Uterus (tissue), 4 donors: ENCODE results near the gene LEMD1. TPM values are rescaled to one million over a fixed set of nuclear protein-coding genes. Genes with fewer than 3 reads are reported as not detected.

Source experiments
- DNase-seq, 2 donors: peaks; one replicate each; pipeline ENCODE4 v3.0.0-alpha.2; 2019 to 2020
- H3K27ac ChIP-seq, 2 donors: fragments of 200-600 bp; sonication (generic); 1 replicate in 1 of 2; 2 replicates in 1 of 2; pipeline ENCODE4 v1.5.1; 2016 to 2018
- H3K27me3 ChIP-seq, 2 donors: fragments of 200-600 bp; sonication (generic); one replicate each; pipeline ENCODE4 v1.5.1; 2018 to 2019; ENCODE audit warnings: control low read depth in 1 of 2
- H3K36me3 ChIP-seq, 2 donors: fragments of 200-600 bp; sonication (generic); one replicate each; pipeline ENCODE4 v1.5.1; 2019; ENCODE audit warnings: control low read depth in 1 of 2
- H3K4me1 ChIP-seq, 2 donors: fragments of 200-600 bp; sonication (generic); one replicate each; pipeline ENCODE4 v1.5.1; 2018 to 2019; ENCODE audit warnings: control low read depth in 1 of 2
- H3K4me3 ChIP-seq, 2 donors: fragments of 200-600 bp; sonication (generic); 1 replicate in 1 of 2; 2 replicates in 1 of 2; pipeline ENCODE4 v1.5.1; 2018 to 2019; ENCODE audit warnings: mild to moderate bottlenecking in 1 of 2
- H3K9me3 ChIP-seq, 2 donors: fragments of 200-600 bp; sonication (generic); one replicate each; pipeline ENCODE4 v1.5.1; 2019; ENCODE audit warnings: control low read depth in 1 of 2
- CTCF ChIP-seq, 4 experiments: fragments of 200-600 bp in 2 of 4; fragments of 450-650 bp in 2 of 4; sonication (generic) in 2 of 4; IDR thresholded peaks; one replicate each; pipeline ENCODE4 v1.5.1; 2016 to 2019; ENCODE audit warnings: antibody characterized with exemption in 4 of 4, mild to moderate bottlenecking in 2 of 4, moderate library complexity in 1 of 4
- POLR2A ChIP-seq, 2 donors: fragments of 450-650 bp; IDR thresholded peaks; one replicate each; pipeline ENCODE4 v1.6.1; 2016; ENCODE audit warnings: antibody characterized with exemption in 2 of 2, mild to moderate bottlenecking in 1 of 2, moderate library complexity in 1 of 2
- intact Hi-C: fragments of 100-400 bp; cut with DNase I; formaldehyde crosslinking; loops from one replicate; pipeline ENCODE4 v1.15.1; 2023; ENCODE audit warnings: low total_unique reads
- total RNA-seq, 4 donors: library from RNA; depleted of rRNA in 3 of 4; stranded (reverse); fragments of >200 nt in 3 of 4; gene quantifications; one replicate each; pipeline versions ENCODE4 v1.1.0 to v1.2.4, GENCODE V29; 2014 to 2023
- donor health status: DM: yes; HTN: yes; CAD: no.

The LEMD1 gene
- total RNA-seq, 4 donors from 2014 or later = 1.6 to 1.8 TPM; not detected in 2

- H3K27ac ChIP-seq = no peak overlapping the region
- no peaks in the 10 kb centered on the region for H3K9me3 ChIP-seq
- no peaks in the 10 kb centered on the region for H3K36me3 ChIP-seq
- TF ChIP-seq CTCF (IDR thresholded peaks at IDR 0.05) (no peak), POLR2A (IDR thresholded peaks at IDR 0.05) (no peak)
- H3K4me1 ChIP-seq = no peaks in the 10 kb centered on the region
- H3K27me3 ChIP-seq = no peaks in the 10 kb centered on the region
- DNase-seq = no peak
- no peak overlapping the region for H3K4me3 ChIP-seq
- intact Hi-C loops = no loop called here
Measured at GRCh38 chr1:205422993-205423642, 1.3 kb upstream of the LEMD1 start.

- intact Hi-C loops = no loop called here
- Histone ChIP-seq H3K9me3 (no peaks in the 10 kb centered on the region), H3K27me3 (no peaks in the 10 kb centered on the region), H3K36me3 (no peaks in the 10 kb centered on the region), H3K4me3 (no peak overlapping the region), H3K27ac (no peak overlapping the region), H3K4me1 (no peaks in the 10 kb centered on the region)
- TF ChIP-seq CTCF (IDR thresholded peaks at IDR 0.05) = no peak
- TF ChIP-seq POLR2A (IDR thresholded peaks at IDR 0.05) = no peak
- DNase-seq = no peak
Measured at GRCh38 chr1:205420938-205421337, 918 bp downstream of the LEMD1 start.

DNA sequence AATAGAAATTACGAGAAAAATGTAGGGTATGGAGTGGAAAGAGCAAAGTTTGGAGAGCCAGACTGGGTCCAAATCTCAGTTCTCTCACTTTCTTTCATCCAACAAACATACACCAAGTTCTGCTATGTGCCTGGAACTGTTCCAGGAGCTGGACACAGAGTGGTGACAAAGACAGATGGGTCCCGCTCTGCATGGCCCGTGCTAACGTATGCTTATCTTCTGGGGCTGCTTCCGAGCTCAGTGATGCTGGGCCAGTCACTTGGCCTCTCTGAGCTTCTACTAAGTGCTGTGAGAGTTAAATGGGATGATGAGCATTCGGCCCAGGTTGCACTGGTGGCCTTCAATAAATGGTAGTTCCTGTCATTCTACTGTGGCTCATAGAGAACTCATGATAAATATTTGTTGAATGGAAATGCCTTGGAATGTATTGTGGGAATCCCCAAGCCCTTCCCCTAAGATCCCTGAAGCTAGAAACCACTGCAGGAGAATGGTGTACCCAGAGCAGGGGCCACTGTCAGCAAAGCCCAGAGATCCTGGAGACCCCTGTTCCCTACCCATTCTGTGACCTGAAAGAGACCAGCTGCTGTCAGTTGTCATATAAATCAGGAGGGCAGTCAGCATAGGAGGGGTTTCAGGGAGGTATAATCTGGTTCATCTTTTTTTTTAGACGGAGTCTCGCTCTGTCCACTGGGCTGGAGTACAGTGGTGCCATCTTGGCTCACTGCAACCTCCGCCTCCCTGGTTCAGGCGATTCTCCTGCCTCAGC is 3.8 kb downstream of the LEMD1 start:
- H3K4me1 ChIP-seq = no peaks in the 10 kb centered on the region
- no peak overlapping the region for H3K27ac ChIP-seq
- intact Hi-C loops = no loop called here
- H3K27me3 ChIP-seq = no peaks in the 10 kb centered on the region
- H3K9me3 ChIP-seq = no peaks in the 10 kb centered on the region
- TF ChIP-seq POLR2A (IDR thresholded peaks at IDR 0.05) = no peak
- TF ChIP-seq CTCF (IDR thresholded peaks at IDR 0.05) = no peak
- no peaks in the 10 kb centered on the region for H3K36me3 ChIP-seq
- DNase-seq = no peak
- H3K4me3 ChIP-seq = no peak overlapping the region

DNA sequence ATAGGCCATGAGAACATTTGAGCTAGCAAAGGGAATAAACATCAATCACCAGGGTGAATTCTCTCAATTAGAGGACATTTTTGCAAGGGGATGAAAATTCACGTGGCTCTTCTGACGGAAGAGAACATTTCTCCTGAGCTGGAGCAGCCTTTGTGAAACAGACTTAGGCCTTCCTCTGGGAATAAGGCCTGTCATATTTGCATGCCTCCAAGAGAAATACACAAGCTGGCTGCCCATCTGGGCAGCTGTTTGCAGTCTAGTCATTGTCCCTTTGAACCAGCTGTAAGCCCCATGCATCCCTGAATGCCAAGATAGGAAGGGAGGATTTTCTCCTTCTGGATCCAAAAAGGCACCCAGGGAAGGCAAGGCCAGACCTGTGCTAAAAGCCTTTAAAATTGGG is 5.5 kb downstream of the LEMD1 start:
- Histone ChIP-seq H3K27ac (no peak overlapping the region), H3K9me3 (no peaks in the 10 kb centered on the region), H3K36me3 (no peaks in the 10 kb centered on the region), H3K27me3 (no peaks in the 10 kb centered on the region), H3K4me3 (no peak overlapping the region), H3K4me1 (no peaks in the 10 kb centered on the region)
- DNase-seq = no peak
- no peak for TF ChIP-seq CTCF (IDR thresholded peaks at IDR 0.05)
- intact Hi-C loops = no loop called here

DNA sequence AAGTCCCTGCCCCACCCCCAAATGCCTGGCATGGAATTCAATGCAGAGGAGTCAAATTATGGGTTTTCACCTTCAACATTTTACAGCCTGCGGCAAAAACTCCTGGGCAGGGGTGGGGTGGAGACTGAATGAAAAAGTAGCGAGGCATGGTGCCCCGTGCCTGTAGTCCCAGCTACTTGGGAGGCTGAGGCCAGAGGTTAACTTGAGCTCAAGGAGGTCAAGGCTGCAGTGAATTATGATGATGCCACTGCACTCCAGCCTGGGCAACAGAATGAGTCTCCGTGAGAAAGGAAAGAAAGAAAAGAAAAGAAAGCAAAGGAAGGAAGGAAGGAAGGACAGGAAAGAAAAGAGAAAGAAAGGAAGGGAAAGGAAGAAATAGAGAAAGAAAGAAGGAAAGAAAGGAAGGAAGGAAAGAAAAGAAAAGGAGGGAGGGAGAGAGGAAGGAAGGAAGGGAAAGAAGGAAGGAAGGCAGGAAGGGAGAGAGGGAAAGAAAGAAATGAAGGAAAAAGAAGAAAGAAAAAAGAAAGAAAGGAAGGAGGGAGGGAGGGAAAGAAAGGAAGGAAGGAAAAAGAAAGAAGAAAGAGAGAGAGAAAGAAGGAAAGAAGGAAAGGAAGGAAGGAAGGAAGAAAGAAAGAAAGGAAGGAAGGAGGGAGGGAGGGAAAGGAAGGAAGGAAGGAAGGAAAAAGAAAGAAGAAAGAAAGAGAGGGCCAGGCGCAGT is 11.1 kb downstream of the LEMD1 start:
- H3K27ac ChIP-seq = no peak overlapping the region
- H3K4me1 ChIP-seq = no peaks in the 10 kb centered on the region
- H3K27me3 ChIP-seq = no peaks in the 10 kb centered on the region
- no peak for DNase-seq
- no peak for TF ChIP-seq CTCF (IDR thresholded peaks at IDR 0.05)
- no peak for TF ChIP-seq POLR2A (IDR thresholded peaks at IDR 0.05)
- no peaks in the 10 kb centered on the region for H3K9me3 ChIP-seq
- no peak overlapping the region for H3K4me3 ChIP-seq
- no peaks in the 10 kb centered on the region for H3K36me3 ChIP-seq
- intact Hi-C loops = no loop called here
